ENCODE measurements around the gene GCNT2. TPM values are rescaled to one million over a fixed set of nuclear protein-coding genes. Genes with fewer than 3 reads are reported as not detected.
"Not testable (repeated sequence)": the region's sequence is repeated elsewhere in the genome, so short reads cannot be mapped to it uniquely, and the experiment has no call there.

GCNT2 gene
- total RNA-seq, 1 experiment from 2014 or later, result 51.2 TPM

GRCh38 chr6:10658910-10659698 is 138.0 kb downstream of the GCNT2 start (continued):
- no peak for TF ChIP-seq STAT6 (CRISPR knock-in tag; conservative IDR thresholded peaks at IDR 0.05; ENCODE audit: low read depth)
- no peak for TF ChIP-seq E2F4 (CRISPR knock-in tag; IDR thresholded peaks at IDR 0.05; ENCODE audit: borderline replicate concordance, low read depth)
- no peak for TF ChIP-seq ESRRA (CRISPR knock-in tag; IDR thresholded peaks at IDR 0.05; ENCODE audit: borderline replicate concordance)
- TF ChIP-seq NR2C2 (CRISPR knock-in tag; IDR thresholded peaks at IDR 0.05), result no peak

GRCh38 chr6:10659699-10660348 is 138.7 kb downstream of the GCNT2 start:
- CTCF ChIA-PET, result interaction anchor here (0.6 to 2.1 kb wide), 4 partner anchors 38 to 194 kb away, joined by 3 to 6 read pairs (median 4); no protein-coding TSS in a partner anchor
- Mint-ChIP-seq H3K4me3 (peak overlapping the region; percentile 60), H3K9me3 (peaks cover 22% of the 10 kb centered on the region), H3K27me3 (ENCODE audit: low read depth) (peaks cover 13% of the 10 kb centered on the region; the same call in 1 of the 2 replicates), H3K27ac (no peak overlapping the region), H3K4me1 (no peaks in the 10 kb centered on the region), H3K36me3 (no peaks in the 10 kb centered on the region)
- peak; percentile 74 for ATAC-seq
- POLR2A ChIA-PET, result interaction anchor here (0.6 kb wide), 1 partner anchor 136 kb away, joined by 6 read pairs; no protein-coding TSS in a partner anchor
- DNase-seq (ENCODE audit: low spot score), result peak; percentile 46
- TF ChIP-seq ZNF512 (CRISPR knock-in tag; IDR thresholded peaks at IDR 0.05; ENCODE audit: borderline replicate concordance), result 0 out of 2 replicates have a peak, but pooled peaks have one; percentile 26
- TF ChIP-seq ZNF532 (CRISPR knock-in tag; IDR thresholded peaks at IDR 0.05; ENCODE audit: borderline replicate concordance), result no peak

- not testable (repeated sequence) for H3K27ac Mint-ChIP-seq; ATAC-seq; DNase-seq (ENCODE audit: low spot score); H3K4me1 Mint-ChIP-seq; H3K36me3 Mint-ChIP-seq
- H3K27me3 Mint-ChIP-seq (ENCODE audit: low read depth), result peaks cover 13% of the 10 kb centered on the region; the same call in 1 of the 2 replicates
- ChIA-PET CTCF (interaction anchor here (1.5 to 2.1 kb wide), 2 partner anchors 39 to 195 kb away, joined by 5 to 6 read pairs; no protein-coding TSS in a partner anchor), POLR2A (interaction anchor here (0.6 kb wide), 1 partner anchor 137 kb away, joined by 6 read pairs; no protein-coding TSS in a partner anchor)
- TF ChIP-seq NFYB (CRISPR knock-in tag; conservative IDR thresholded peaks at IDR 0.05; ENCODE audit: low read depth), result peak; percentile 60
- H3K4me3 Mint-ChIP-seq, result peak overlapping the region; percentile 60
- peaks cover 27% of the 10 kb centered on the region for H3K9me3 Mint-ChIP-seq
These were observed 139.5 kb downstream of the GCNT2 start for GRCh38 chr6:10660431-10661191.
